Urinary bladder (tissue), 4 donors: ENCODE data around the gene SPECC1. TPM values are rescaled to one million over a fixed set of nuclear protein-coding genes. Genes with fewer than 3 reads are reported as not detected.

Experiments used
- DNase-seq: peaks from one replicate; pipeline ENCODE4 v3.0.0-alpha.2; 2015; ENCODE audit errors: extremely low spot score
- H3K27ac ChIP-seq: one replicate; pipeline ENCODE4 v1.5.1; 2013; ENCODE audit warnings: low read depth, mild to moderate bottlenecking, moderate library complexity
- H3K36me3 ChIP-seq: one replicate; pipeline ENCODE4 v1.6.1; 2013; ENCODE audit warnings: mild to moderate bottlenecking, moderate library complexity; ENCODE audit not compliant: insufficient read depth
- H3K4me1 ChIP-seq: one replicate; pipeline ENCODE4 v1.6.1; 2013; ENCODE audit warnings: mild to moderate bottlenecking, moderate library complexity; ENCODE audit not compliant: insufficient read depth
- H3K4me3 ChIP-seq: one replicate; pipeline ENCODE4 v1.5.1; 2013; ENCODE audit warnings: low read depth, low read length
- WGBS: extraction: QIAGEN DNeasy Blood & Tissue Kit; methylation state at CpG from one replicate; pipeline ENCODE4 v1.1.7; 2013; 5-methylcytosine and 5-hydroxymethylcytosine counted together
- polyA plus RNA-seq: library from polyadenylated mRNA; stranded (reverse); fragments of 200-250 nt; gene quantifications from one replicate; pipeline ENCODE4 v1.2.3, GENCODE V29; 2013
- total RNA-seq: library from RNA; depleted of rRNA; stranded (reverse); fragments of >200 nt; gene quantifications from one replicate; pipeline ENCODE4 v1.2.3, GENCODE V29; 2014
- donor health status: healthy with polysubstance abuse.
- donor health status: healthy.

The SPECC1 gene
- total and polyA plus RNA-seq, 2 donors, result 9.8 to 23.5 TPM

GRCh38 chr17:20282526-20283308, 273.6 kb downstream of the SPECC1 start:
- H3K27ac ChIP-seq, result no peak overlapping the region
- no peak for DNase-seq
- H3K36me3 ChIP-seq, result no peaks in the 10 kb centered on the region
- 89% methylated on average over 9 of the region's 9 CpGs for WGBS
- H3K4me3 ChIP-seq, result no peak overlapping the region
- H3K4me1 ChIP-seq, result no peaks in the 10 kb centered on the region

- 31% methylated on average over 3 of the region's 3 CpGs for WGBS
- no peak for DNase-seq
- H3K36me3 ChIP-seq, result no peaks in the 10 kb centered on the region
- no peak overlapping the region for H3K4me3 ChIP-seq
- no peaks in the 10 kb centered on the region for H3K4me1 ChIP-seq
- H3K27ac ChIP-seq, result no peak overlapping the region
Measured at GRCh38 chr17:20284022-20284421, 274.9 kb downstream of the SPECC1 start.

GRCh38 chr17:20284570-20285295, 275.6 kb downstream of the SPECC1 start:
- 76% methylated on average over 6 of the region's 6 CpGs for WGBS
- no peak for DNase-seq
- H3K36me3 ChIP-seq, result no peaks in the 10 kb centered on the region
- no peak overlapping the region for H3K4me3 ChIP-seq
- H3K27ac ChIP-seq, result no peak overlapping the region
- H3K4me1 ChIP-seq, result no peaks in the 10 kb centered on the region

- no peak overlapping the region for H3K27ac ChIP-seq
- H3K36me3 ChIP-seq, result no peaks in the 10 kb centered on the region
- H3K4me3 ChIP-seq, result no peak overlapping the region
- 91% methylated on average over 3 of the region's 3 CpGs for WGBS
- H3K4me1 ChIP-seq, result no peaks in the 10 kb centered on the region
- DNase-seq, result no peak
Measured at GRCh38 chr17:20289984-20290383, 280.8 kb downstream of the SPECC1 start.

GRCh38 chr17:20291853-20292252, 282.7 kb downstream of the SPECC1 start:
- Histone ChIP-seq H3K4me1 (no peaks in the 10 kb centered on the region), H3K4me3 (no peak overlapping the region), H3K27ac (no peak overlapping the region), H3K36me3 (no peaks in the 10 kb centered on the region)
- WGBS, result 24% methylated on average over 6 of the region's 6 CpGs
- DNase-seq, result no peak

GRCh38 chr17:20293501-20293900, 284.3 kb downstream of the SPECC1 start:
- WGBS, result 95% methylated on average over 2 of the region's 2 CpGs

GRCh38 chr17:20294120-20294519, 285.0 kb downstream of the SPECC1 start:
- H3K27ac ChIP-seq, result no peak overlapping the region
- H3K4me3 ChIP-seq, result no peak overlapping the region
- no peaks in the 10 kb centered on the region for H3K4me1 ChIP-seq
- no peaks in the 10 kb centered on the region for H3K36me3 ChIP-seq
- no peak for DNase-seq
- WGBS, result 97% methylated on average over 6 of the region's 6 CpGs

More at GRCh38 chr17:20293501-20293900, 284.3 kb downstream of the SPECC1 start:
- DNase-seq, result no peak
- Histone ChIP-seq H3K27ac (no peak overlapping the region), H3K4me1 (no peaks in the 10 kb centered on the region), H3K4me3 (no peak overlapping the region), H3K36me3 (no peaks in the 10 kb centered on the region)

- no peak overlapping the region for H3K4me3 ChIP-seq
- 90% methylated on average over 3 of the region's 3 CpGs for WGBS
- H3K27ac ChIP-seq, result no peak overlapping the region
- no peaks in the 10 kb centered on the region for H3K36me3 ChIP-seq
- DNase-seq, result no peak
- H3K4me1 ChIP-seq, result no peaks in the 10 kb centered on the region
Measured at GRCh38 chr17:20299013-20299412, 289.9 kb downstream of the SPECC1 start.

GRCh38 chr17:20300436-20300934, 291.3 kb downstream of the SPECC1 start:
- H3K4me3 ChIP-seq, result no peak overlapping the region
- no peak overlapping the region for H3K27ac ChIP-seq
- no peaks in the 10 kb centered on the region for H3K4me1 ChIP-seq
- no peaks in the 10 kb centered on the region for H3K36me3 ChIP-seq
- DNase-seq, result no peak
- WGBS, result 35% methylated on average over 9 of the region's 9 CpGs

GRCh38 chr17:20302246-20302917, 293.2 kb downstream of the SPECC1 start:
- no peak overlapping the region for H3K4me3 ChIP-seq
- H3K27ac ChIP-seq, result no peak overlapping the region
- H3K36me3 ChIP-seq, result no peaks in the 10 kb centered on the region
- H3K4me1 ChIP-seq, result no peaks in the 10 kb centered on the region
- 80% methylated on average over 9 of the region's 9 CpGs for WGBS
- DNase-seq, result no peak

- DNase-seq, result no peak
- no peaks in the 10 kb centered on the region for H3K36me3 ChIP-seq
- H3K4me1 ChIP-seq, result no peaks in the 10 kb centered on the region
- no peak overlapping the region for H3K4me3 ChIP-seq
- WGBS, result 92% methylated on average over 5 of the region's 5 CpGs
- H3K27ac ChIP-seq, result no peak overlapping the region
Measured at GRCh38 chr17:20304961-20305360, 295.8 kb downstream of the SPECC1 start.

- Histone ChIP-seq H3K4me1 (no peaks in the 10 kb centered on the region), H3K4me3 (no peak overlapping the region), H3K36me3 (no peaks in the 10 kb centered on the region), H3K27ac (no peak overlapping the region)
- no peak for DNase-seq
Measured at GRCh38 chr17:20306924-20307323, 297.8 kb downstream of the SPECC1 start.

- no peaks in the 10 kb centered on the region for H3K4me1 ChIP-seq
- no peak overlapping the region for H3K4me3 ChIP-seq
- DNase-seq, result no peak
- H3K36me3 ChIP-seq, result no peaks in the 10 kb centered on the region
- WGBS, result 97% methylated on average over 1 of the region's 1 CpG
- no peak overlapping the region for H3K27ac ChIP-seq
Measured at GRCh38 chr17:20307326-20307910, 298.3 kb downstream of the SPECC1 start.
